OCI-LY3 (cell line): ENCODE results near the gene PDK2.

Experiments
- H2AFZ ChIP-seq: fragments of 200-600, 300-600 bp; shearing (Covaris generic); 2 replicates; pipeline ENCODE4 v1.6.0; 2014; ENCODE audit warnings: antibody characterized with exemption, low read depth, low read length
- H3K27ac ChIP-seq: fragments of 200-600, 300-600 bp; sonication (generic); 2 replicates; pipeline ENCODE4 v1.5.1; 2014; ENCODE audit warnings: mild to moderate bottlenecking, low read length, moderate library complexity, mixed read lengths
- H3K27me3 ChIP-seq: fragments of 200-600, 300-600 bp; sonication (generic); 2 replicates; pipeline ENCODE4 v1.6.1; 2014; ENCODE audit warnings: low read depth, low read length, mixed read lengths
- H3K36me3 ChIP-seq: fragments of 200-600, 300-600 bp; sonication (generic); replicated peaks from 2 replicates; pipeline ENCODE3; 2014; ENCODE audit warnings: low read depth, low read length, mixed read lengths
- H3K4me1 ChIP-seq: fragments of 300-600, 200-600 bp; sonication (generic); 2 replicates; pipeline ENCODE4 v1.6.1; 2014; ENCODE audit warnings: low read length, mixed read lengths
- H3K4me2 ChIP-seq: fragments of 200-600, 300-600 bp; sonication (generic); 2 replicates; pipeline ENCODE4 v1.6.1; 2014; ENCODE audit warnings: low read length, mixed read lengths
- H3K4me3 ChIP-seq: fragments of 300-600, 200-600 bp; sonication (generic); 2 replicates; pipeline ENCODE4 v1.5.1; 2014; ENCODE audit warnings: antibody characterized with exemption, mild to moderate bottlenecking, low read length, moderate library complexity
- H3K79me2 ChIP-seq: fragments of 300-600, 200-600 bp; shearing (Covaris generic); 2 replicates; pipeline ENCODE4 v1.6.1; 2014; ENCODE audit warnings: mild to moderate bottlenecking, low read length, mixed read lengths
- H3K9ac ChIP-seq: fragments of 300-600, 200-600 bp; shearing (Covaris generic); 2 replicates; pipeline ENCODE4 v1.6.0; 2014; ENCODE audit warnings: mild to moderate bottlenecking, low read length, moderate library complexity
- H3K9me3 ChIP-seq: fragments of 200-600, 300-600 bp; shearing (Covaris generic); 2 replicates; pipeline ENCODE4 v1.6.1; 2014; ENCODE audit warnings: low read length, mixed read lengths; ENCODE audit not compliant: insufficient read depth
- H4K20me1 ChIP-seq: fragments of 200-600, 300-600 bp; sonication (generic); 2 replicates; pipeline ENCODE4 v1.6.1; 2016; ENCODE audit warnings: low read length, mixed read lengths; ENCODE audit not compliant: insufficient read depth
- EZH2phosphoT487 ChIP-seq: fragments of 200-600 bp; shearing (Covaris generic); IDR thresholded peaks from 2 replicates; pipeline ENCODE4 v1.6.1; 2018; ENCODE audit warnings: antibody characterized with exemption, mixed run types, low read depth
- TF ChIP-seq, protein P1 (sequence below): fragments of 200-600, 300-600 bp; sonication (generic); IDR thresholded peaks from 2 replicates; pipeline ENCODE4 v1.5.1; 2014; ENCODE audit warnings: antibody characterized with exemption, low read length, low read depth

PDK2 gene

DNA sequence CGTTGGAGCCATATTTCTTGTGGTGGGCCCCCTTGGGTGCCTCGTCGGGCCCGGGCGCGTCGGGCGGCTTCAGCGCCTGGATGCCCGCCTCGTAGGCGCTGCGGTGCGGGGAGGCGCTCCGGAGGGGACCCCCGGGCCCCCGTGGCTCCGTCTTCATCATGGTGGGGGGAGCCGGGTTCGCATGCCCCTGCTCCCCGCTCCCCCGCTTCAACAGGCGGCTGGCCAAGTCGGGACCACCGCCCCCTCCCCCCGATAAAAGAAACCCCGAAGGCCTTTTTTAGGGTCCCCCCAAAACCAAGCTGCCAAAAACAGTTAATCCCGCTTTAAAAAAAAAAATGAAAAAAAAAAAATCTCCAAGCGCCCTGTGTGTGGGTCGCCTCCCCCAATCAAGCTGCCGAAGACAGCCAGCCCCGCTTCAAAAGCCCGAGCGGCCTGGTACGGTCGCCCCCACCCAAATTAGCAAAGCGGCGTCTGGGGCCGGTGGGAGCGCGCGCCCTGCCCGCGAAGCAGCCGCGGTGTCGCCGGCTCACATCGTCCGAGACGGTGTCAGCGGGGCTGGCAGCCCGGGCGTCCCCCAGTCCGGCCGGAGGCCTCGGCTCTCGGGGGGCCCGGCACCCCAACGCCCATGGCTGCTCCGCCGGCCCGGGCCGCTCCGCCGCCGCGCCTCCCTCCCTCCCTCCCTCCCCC is 55.3 kb downstream of the PDK2 start, which contains the start of gene PPP1R9B:
Gene PPP1R9B (minus strand): TSS at position 324 of the 687 bp plus-strand sequence. CDS start 164 bp downstream, at position 160.
- peaks cover 70% of the 10 kb centered on the region for H3K79me2 ChIP-seq
- no peaks in the 10 kb centered on the region for H3K9me3 ChIP-seq
- peaks cover 43% of the 10 kb centered on the region for H3K36me3 ChIP-seq
- no peak for TF ChIP-seq EZH2phosphoT487
- H4K20me1 ChIP-seq, result peaks cover 17% of the 10 kb centered on the region
- H3K4me3 ChIP-seq, result peak within 1 kb of the TSS; percentile 93
- H3K4me2 ChIP-seq, result peak within 1 kb of the TSS; percentile 99
- no peak within 1 kb of the TSS for H2AFZ ChIP-seq
- peak within 1 kb of the TSS; percentile 98 for H3K27ac ChIP-seq
- H3K9ac ChIP-seq, result peak within 1 kb of the TSS; percentile 100
- H3K27me3 ChIP-seq, result no peaks in the 10 kb centered on the region
- peaks cover 47% of the 10 kb centered on the region for H3K4me1 ChIP-seq

DNA sequence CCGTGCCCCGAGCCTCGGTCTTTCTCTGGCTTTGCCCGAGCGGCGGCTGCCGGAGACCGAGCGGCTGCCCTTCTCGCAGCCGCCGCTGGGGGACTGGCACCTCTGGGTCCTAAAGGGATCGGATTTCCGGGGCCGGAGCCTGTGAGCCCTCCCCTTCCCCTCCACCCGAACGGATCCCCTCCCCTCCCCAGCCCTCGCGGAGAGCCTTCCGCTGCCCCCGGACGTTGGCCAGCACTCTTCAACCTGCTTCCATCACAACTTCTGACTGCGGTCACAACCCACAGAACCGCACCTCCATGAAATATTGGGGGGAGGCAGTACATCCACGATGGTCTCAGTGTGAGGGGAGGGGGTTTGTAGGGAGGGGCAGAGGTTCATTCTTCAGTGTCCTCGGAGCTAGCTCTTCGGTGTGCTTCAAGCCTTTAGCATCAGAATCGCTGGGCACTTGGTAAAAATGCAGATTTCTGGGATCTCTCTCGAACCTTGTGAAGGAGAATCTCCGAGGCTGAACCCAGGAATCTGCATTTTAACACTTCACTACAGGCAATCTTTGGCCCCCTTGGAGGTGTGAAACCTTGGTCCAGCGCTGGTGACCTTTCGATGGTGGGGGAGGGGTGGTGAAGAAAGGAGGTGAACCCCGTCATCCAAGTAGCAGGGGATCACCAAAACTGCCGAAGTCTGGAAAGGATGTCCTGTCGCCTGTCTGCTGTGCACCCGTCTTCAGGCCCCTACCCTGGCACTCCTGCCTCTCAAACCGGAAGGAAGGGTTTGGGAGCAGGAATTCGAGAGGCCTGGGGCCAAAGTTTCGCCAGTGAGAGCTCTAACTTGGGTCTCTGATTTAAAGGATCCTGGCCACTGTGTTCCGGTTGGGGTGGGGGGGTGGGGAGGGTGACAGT is 56.1 kb downstream of the PDK2 start:
- Histone ChIP-seq H2AFZ (no peak overlapping the region), H4K20me1 (peaks cover 9% of the 10 kb centered on the region), H3K79me2 (peaks cover 62% of the 10 kb centered on the region), H3K4me1 (peaks cover 44% of the 10 kb centered on the region), H3K9me3 (no peaks in the 10 kb centered on the region), H3K4me2 (peak overlapping the region; percentile 99), H3K27me3 (no peaks in the 10 kb centered on the region), H3K27ac (peak overlapping the region; percentile 98), H3K36me3 (peaks cover 35% of the 10 kb centered on the region), H3K4me3 (peak overlapping the region; percentile 93), H3K9ac (peak overlapping the region; percentile 100)
- TF ChIP-seq EZH2phosphoT487, result no peak
- TF ChIP-seq, protein P1, sequence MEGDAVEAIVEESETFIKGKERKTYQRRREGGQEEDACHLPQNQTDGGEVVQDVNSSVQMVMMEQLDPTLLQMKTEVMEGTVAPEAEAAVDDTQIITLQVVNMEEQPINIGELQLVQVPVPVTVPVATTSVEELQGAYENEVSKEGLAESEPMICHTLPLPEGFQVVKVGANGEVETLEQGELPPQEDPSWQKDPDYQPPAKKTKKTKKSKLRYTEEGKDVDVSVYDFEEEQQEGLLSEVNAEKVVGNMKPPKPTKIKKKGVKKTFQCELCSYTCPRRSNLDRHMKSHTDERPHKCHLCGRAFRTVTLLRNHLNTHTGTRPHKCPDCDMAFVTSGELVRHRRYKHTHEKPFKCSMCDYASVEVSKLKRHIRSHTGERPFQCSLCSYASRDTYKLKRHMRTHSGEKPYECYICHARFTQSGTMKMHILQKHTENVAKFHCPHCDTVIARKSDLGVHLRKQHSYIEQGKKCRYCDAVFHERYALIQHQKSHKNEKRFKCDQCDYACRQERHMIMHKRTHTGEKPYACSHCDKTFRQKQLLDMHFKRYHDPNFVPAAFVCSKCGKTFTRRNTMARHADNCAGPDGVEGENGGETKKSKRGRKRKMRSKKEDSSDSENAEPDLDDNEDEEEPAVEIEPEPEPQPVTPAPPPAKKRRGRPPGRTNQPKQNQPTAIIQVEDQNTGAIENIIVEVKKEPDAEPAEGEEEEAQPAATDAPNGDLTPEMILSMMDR, result peak; percentile 21; the same call in 1 of the 2 replicates

DNA sequence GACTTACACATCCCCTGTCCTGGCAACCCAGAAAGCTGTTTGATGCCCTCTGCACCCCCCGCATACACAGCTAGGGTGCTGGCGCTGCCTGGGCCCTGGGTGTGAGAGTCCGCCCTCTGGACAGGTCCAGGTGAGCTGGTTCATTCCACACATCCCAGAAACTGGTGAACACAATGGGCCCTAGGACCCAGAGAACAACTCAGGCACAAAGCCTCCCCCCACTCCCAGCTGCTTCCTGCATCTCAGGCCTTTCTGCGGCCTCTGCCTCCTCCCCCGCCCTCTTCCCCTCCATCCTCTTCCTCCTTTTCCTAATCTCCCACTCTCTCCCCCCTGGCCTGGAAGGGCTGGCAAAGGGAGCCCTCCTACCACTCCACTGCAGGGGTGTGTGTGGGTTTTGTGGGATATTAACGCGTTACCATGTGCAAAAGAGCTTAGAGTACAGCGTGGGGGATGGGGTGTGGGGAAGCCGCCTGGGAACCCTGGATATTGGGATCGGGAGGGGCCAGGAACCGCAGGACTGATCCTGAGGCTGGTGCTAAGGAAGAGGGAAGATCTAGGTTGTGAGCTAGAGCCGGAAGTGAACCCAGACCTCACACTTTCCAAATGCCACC is 56.9 kb downstream of the PDK2 start:
- peak overlapping the region; percentile 100 for H3K9ac ChIP-seq
- H3K27me3 ChIP-seq, result no peaks in the 10 kb centered on the region
- peak overlapping the region; percentile 98 for H3K27ac ChIP-seq
- H2AFZ ChIP-seq, result no peak overlapping the region
- peaks cover 1% of the 10 kb centered on the region for H4K20me1 ChIP-seq
- H3K4me2 ChIP-seq, result peak overlapping the region; percentile 99
- H3K79me2 ChIP-seq, result peaks cover 55% of the 10 kb centered on the region
- TF ChIP-seq, protein P1, result no peak
- TF ChIP-seq EZH2phosphoT487, result no peak
- H3K9me3 ChIP-seq, result no peaks in the 10 kb centered on the region
- peaks cover 38% of the 10 kb centered on the region for H3K4me1 ChIP-seq
- peaks cover 27% of the 10 kb centered on the region for H3K36me3 ChIP-seq
- H3K4me3 ChIP-seq, result peak overlapping the region; percentile 93

DNA sequence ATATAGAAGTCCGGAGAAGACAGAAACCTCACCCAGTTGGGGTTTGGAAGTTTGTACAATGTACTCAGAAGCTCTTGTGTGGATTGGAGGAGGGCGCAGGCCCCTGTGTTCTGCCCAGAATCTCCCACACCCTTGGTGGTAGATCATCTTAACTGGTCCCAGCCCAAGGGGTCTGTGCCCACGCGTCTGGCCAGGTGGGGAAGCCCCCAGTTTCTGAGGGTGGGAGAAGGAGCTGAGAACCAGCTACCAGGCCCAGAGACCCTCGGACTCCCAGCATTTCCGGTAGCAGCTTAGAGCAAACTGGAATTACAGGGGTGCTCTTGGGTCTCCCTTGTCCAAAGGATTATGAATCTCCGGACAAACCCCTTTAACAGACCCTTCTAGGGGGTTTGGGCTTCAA is 57.6 kb downstream of the PDK2 start:
- TF ChIP-seq, protein P1, result no peak
- no peak for TF ChIP-seq EZH2phosphoT487
- peak overlapping the region; percentile 100 for H3K9ac ChIP-seq
- peaks cover 48% of the 10 kb centered on the region for H3K79me2 ChIP-seq
- H2AFZ ChIP-seq, result no peak overlapping the region
- peak overlapping the region; percentile 93 for H3K4me3 ChIP-seq
- no peaks in the 10 kb centered on the region for H3K9me3 ChIP-seq
- H4K20me1 ChIP-seq, result no peaks in the 10 kb centered on the region
- no peaks in the 10 kb centered on the region for H3K27me3 ChIP-seq
- H3K4me1 ChIP-seq, result peaks cover 38% of the 10 kb centered on the region
- peak overlapping the region; percentile 98 for H3K27ac ChIP-seq
- H3K36me3 ChIP-seq, result peaks cover 20% of the 10 kb centered on the region
- peak overlapping the region; percentile 99 for H3K4me2 ChIP-seq
